ENCODE results near the gene OTOP3. TPM values are rescaled to one million over a fixed set of nuclear protein-coding genes. Genes with fewer than 3 reads are reported as not detected.

The OTOP3 gene
- total RNA-seq, 4 donors from 2014 or later, result 7.1 to 33.9 (median 24.0) TPM

DNA sequence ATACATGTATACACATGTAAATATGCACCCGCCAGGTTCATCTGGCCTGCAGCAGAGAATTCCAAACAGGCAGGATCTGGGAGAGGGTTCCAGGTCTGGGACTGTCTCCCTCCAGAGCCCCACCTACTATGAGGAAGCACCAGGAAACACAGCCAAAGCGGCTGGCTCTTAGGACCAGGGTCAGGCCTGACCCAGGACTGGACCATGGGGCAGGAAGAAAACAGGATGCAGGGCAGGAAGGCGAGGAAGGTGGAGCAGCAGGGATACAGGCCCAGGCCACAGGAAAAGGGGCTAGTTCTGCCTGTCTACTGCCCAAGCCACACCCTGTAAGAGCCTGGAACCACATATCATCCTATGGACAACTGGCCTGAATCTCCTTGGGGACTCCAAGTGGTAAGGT lies 34.7 kb downstream of the OTOP3 start:
- TF ChIP-seq POLR2A (IDR thresholded peaks at IDR 0.05), result no peak
- Histone ChIP-seq H3K4me3 (peak overlapping the region in 2 of 4 donors; percentile 65 to 87), H3K4me1 (peaks cover 17 to 55% (median 22%) of the 10 kb centered on the region in 3 donors), H3K36me3 (no peaks in the 10 kb centered on the region), H3K9me3 (no peaks in the 10 kb centered on the region), H3K27ac (peak overlapping the region in 2 of 4 donors; percentile 62 to 78), H3K27me3 (peaks cover 0 to 61% (median 1%) of the 10 kb centered on the region in 4 donors)
- WGBS, 2 donors, result 81 to 84% methylated on average over 3 of the region's 3 CpGs
- DNase-seq, result no peak
- intact Hi-C loops (cut with DNase I), result no loop called here

DNA sequence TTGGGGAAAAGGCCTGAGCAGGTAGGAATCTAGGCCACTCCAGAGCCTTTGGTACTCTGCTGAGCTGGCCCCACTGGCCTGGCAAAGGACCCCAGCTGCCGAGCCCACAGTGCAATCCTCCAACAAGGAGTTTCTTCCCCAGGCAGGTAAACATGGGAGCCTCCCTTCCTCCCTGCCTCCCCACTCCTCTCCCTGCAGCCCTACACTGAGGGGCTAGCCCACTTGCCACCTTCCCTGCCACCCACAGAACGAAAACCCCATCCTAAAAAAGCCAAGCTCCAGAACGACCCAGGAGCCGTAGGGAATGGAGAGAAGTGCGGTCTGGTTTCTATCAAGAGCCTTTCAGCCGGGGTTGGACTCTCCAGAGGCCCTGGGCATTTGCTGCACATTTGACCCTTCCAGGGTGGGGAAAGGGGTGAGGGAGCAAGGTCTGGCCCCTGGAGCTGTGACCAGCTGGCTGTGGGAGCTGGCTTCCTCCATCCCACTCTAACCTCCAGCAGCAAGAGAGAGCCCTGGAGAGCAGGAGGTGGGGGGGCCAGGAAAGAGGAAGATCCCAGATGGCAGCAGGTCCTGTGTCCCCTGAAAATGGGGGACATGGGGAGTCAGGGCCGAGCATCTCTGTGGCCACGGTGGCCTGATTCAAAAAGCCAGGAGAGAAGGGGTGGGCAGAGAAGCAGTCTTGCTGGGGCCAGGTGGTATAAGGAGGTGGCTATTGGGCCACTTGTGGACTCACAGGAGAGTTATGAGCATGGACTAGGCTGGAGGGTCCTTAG lies 35.6 kb downstream of the OTOP3 start:
- Histone ChIP-seq H3K27ac (peak overlapping the region; percentile 40 to 78 (median 66)), H3K27me3 (peaks cover 0 to 61% (median 1%) of the 10 kb centered on the region in 4 donors), H3K4me3 (peak overlapping the region; percentile 52 to 87 (median 64)), H3K36me3 (no peaks in the 10 kb centered on the region), H3K9me3 (no peaks in the 10 kb centered on the region), H3K4me1 (peaks cover 17 to 53% (median 22%) of the 10 kb centered on the region in 3 donors)
- no peak for DNase-seq
- no peak for TF ChIP-seq POLR2A (IDR thresholded peaks at IDR 0.05)
- TF ChIP-seq, protein P1, sequence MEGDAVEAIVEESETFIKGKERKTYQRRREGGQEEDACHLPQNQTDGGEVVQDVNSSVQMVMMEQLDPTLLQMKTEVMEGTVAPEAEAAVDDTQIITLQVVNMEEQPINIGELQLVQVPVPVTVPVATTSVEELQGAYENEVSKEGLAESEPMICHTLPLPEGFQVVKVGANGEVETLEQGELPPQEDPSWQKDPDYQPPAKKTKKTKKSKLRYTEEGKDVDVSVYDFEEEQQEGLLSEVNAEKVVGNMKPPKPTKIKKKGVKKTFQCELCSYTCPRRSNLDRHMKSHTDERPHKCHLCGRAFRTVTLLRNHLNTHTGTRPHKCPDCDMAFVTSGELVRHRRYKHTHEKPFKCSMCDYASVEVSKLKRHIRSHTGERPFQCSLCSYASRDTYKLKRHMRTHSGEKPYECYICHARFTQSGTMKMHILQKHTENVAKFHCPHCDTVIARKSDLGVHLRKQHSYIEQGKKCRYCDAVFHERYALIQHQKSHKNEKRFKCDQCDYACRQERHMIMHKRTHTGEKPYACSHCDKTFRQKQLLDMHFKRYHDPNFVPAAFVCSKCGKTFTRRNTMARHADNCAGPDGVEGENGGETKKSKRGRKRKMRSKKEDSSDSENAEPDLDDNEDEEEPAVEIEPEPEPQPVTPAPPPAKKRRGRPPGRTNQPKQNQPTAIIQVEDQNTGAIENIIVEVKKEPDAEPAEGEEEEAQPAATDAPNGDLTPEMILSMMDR (IDR thresholded peaks at IDR 0.05), result no peak
- 75 to 76% methylated on average over 2 to 3 of the region's 8 CpGs for WGBS, 2 donors
- intact Hi-C loops (cut with DNase I), result no loop called here

- intact Hi-C loops (cut with DNase I), result no loop called here
- DNase-seq, result no peak
- Histone ChIP-seq H3K36me3 (no peaks in the 10 kb centered on the region), H3K9me3 (no peaks in the 10 kb centered on the region), H3K4me1 (peaks cover 17 to 53% (median 22%) of the 10 kb centered on the region in 3 donors), H3K27ac (peak overlapping the region; percentile 40 to 78 (median 60)), H3K27me3 (peaks cover 0 to 61% (median 1%) of the 10 kb centered on the region in 4 donors), H3K4me3 (peak overlapping the region; percentile 52 to 87 (median 64))
- TF ChIP-seq, protein P1 (IDR thresholded peaks at IDR 0.05), result no peak
- no peak for TF ChIP-seq POLR2A (IDR thresholded peaks at IDR 0.05)
- 67% methylated on average over 1 of the region's 9 CpGs; no CpG with 5 or more reads in 1 of the 2 donors for WGBS, 2 donors
Observed at GRCh38 chr17:74971842-74972106, 36.1 kb downstream of the OTOP3 start.

- Histone ChIP-seq H3K9me3 (no peaks in the 10 kb centered on the region), H3K36me3 (no peaks in the 10 kb centered on the region), H3K27ac (peak within 1 kb of the TSS; percentile 40 to 78 (median 60)), H3K27me3 (peaks cover 0 to 61% (median 1%) of the 10 kb centered on the region in 4 donors), H3K4me1 (peaks cover 17 to 53% (median 22%) of the 10 kb centered on the region in 3 donors), H3K4me3 (peak within 1 kb of the TSS; percentile 52 to 87 (median 64))
- DNase-seq, result no peak
- WGBS, 2 donors, result 1 to 2% methylated on average over 9 to 13 of the region's 95 CpGs
- peak in 1 of 4 donors; percentile 29 for TF ChIP-seq POLR2A (IDR thresholded peaks at IDR 0.05)
- TF ChIP-seq, protein P1 (IDR thresholded peaks at IDR 0.05), result no peak
- intact Hi-C loops (cut with DNase I), result no loop called here
Observed at GRCh38 chr17:74972107-74972972, 36.6 kb downstream of the OTOP3 start, which contains the start of gene HID1. TSS of gene HID1 (minus strand) at chr17:74972759. CDS start at chr17:74972656, 103 bp downstream.

DNA sequence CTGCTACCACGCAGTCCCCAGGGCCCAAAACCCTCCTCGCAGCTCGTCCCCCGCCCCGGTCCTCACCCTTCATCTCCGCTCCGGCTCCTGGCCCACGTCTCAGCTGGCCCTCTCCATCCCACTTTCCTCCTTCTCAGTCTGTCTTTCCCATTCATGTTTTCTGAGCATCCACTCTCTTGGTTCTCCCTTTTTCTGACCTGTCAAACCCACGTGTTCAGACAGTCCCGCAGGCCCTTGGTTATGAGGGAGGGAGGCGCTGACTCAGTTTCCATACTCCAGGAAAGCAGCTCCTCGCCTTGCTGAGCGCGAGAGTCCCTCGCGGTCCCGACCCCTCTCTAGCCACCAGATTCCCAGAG lies 37.3 kb downstream of the OTOP3 start:
- H3K27ac ChIP-seq, result peak overlapping the region in 1 of 4 donors; percentile 49
- H3K9me3 ChIP-seq, result no peaks in the 10 kb centered on the region
- no peaks in the 10 kb centered on the region for H3K36me3 ChIP-seq
- intact Hi-C loops (cut with DNase I), result no loop called here
- no peak for TF ChIP-seq POLR2A (IDR thresholded peaks at IDR 0.05)
- TF ChIP-seq, protein P1 (IDR thresholded peaks at IDR 0.05), result no peak
- DNase-seq, result no peak
- H3K4me1 ChIP-seq, result peaks cover 17 to 51% (median 22%) of the 10 kb centered on the region in 3 donors
- peak overlapping the region; percentile 52 to 87 (median 64) for H3K4me3 ChIP-seq
- peaks cover 0 to 61% (median 1%) of the 10 kb centered on the region in 4 donors for H3K27me3 ChIP-seq
- 5 to 10% methylated on average over 8 to 17 of the region's 17 CpGs for WGBS, 2 donors

All from esophagus squamous epithelium (tissue), 5 donors.